NCI-H510A (cell line): ENCODE measurements around the gene METTL4.
A peak's percentile ranks its signal among the peaks of the same experiment; 100 is the strongest.
"Not testable (repeated sequence)": the region's sequence is repeated elsewhere in the genome, so short reads cannot be mapped to it uniquely, and the experiment has no call there.

Source experiments
- DNase-seq: peaks from one replicate; lab custom pipeline; 2025; lab: John Stamatoyannopoulos, UW

The METTL4 gene

GRCh38 chr18:2559249-2559648, 12.1 kb downstream of the METTL4 start:
- no peak for DNase-seq

- DNase-seq = no peak
Measured at GRCh38 chr18:2557536-2557935, 13.8 kb downstream of the METTL4 start.

- no peak for DNase-seq
Measured at GRCh38 chr18:2555895-2556294, 15.4 kb downstream of the METTL4 start.

GRCh38 chr18:2554696-2555095, 16.6 kb downstream of the METTL4 start:
- DNase-seq = no peak

GRCh38 chr18:2551425-2551824, 19.9 kb downstream of the METTL4 start:
- no peak for DNase-seq

GRCh38 chr18:2549462-2549861, 21.8 kb downstream of the METTL4 start:
- no peak for DNase-seq

- peak; percentile 18 for DNase-seq
Measured at GRCh38 chr18:2547477-2548087, 23.7 kb downstream of the METTL4 start.

- DNase-seq = no peak
Measured at GRCh38 chr18:2545155-2545554, 26.1 kb downstream of the METTL4 start.

- not testable (repeated sequence) for DNase-seq
Measured at GRCh38 chr18:2541925-2542563, 29.3 kb downstream of the METTL4 start.

- no peak for DNase-seq
Measured at GRCh38 chr18:2540575-2540974, 30.7 kb downstream of the METTL4 start.

- no peak for DNase-seq
Measured at GRCh38 chr18:2538844-2539243, 32.5 kb downstream of the METTL4 start.

- no peak for DNase-seq
Measured at GRCh38 chr18:2538236-2538635, 33.1 kb downstream of the METTL4 start.

GRCh38 chr18:2537296-2537695, 34.0 kb downstream of the METTL4 start:
- DNase-seq = no peak

GRCh38 chr18:2536493-2536892, 34.8 kb downstream of the METTL4 start:
- DNase-seq = no peak

GRCh38 chr18:2536063-2536462, 35.2 kb downstream of the METTL4 start:
- DNase-seq = no peak

GRCh38 chr18:2535419-2535910, 35.8 kb downstream of the METTL4 start:
- DNase-seq = no peak

- no peak for DNase-seq
Measured at GRCh38 chr18:2534906-2535305, 36.4 kb downstream of the METTL4 start.

GRCh38 chr18:2532797-2533196, 38.5 kb downstream of the METTL4 start:
- DNase-seq = no peak

GRCh38 chr18:2531751-2532150, 39.6 kb downstream of the METTL4 start:
- no peak for DNase-seq

- DNase-seq = no peak
Measured at GRCh38 chr18:2529154-2529553, 42.2 kb downstream of the METTL4 start.

GRCh38 chr18:2526329-2526728, 45.0 kb downstream of the METTL4 start:
- DNase-seq = peak; percentile 20

- DNase-seq = not testable (repeated sequence)
Measured at GRCh38 chr18:2524794-2525198, 46.5 kb downstream of the METTL4 start.

- peak; percentile 47 for DNase-seq
Measured at GRCh38 chr18:2522112-2522511, 49.2 kb downstream of the METTL4 start.

- no peak for DNase-seq
Measured at GRCh38 chr18:2518473-2518872, 52.8 kb downstream of the METTL4 start.
